GM12878 (cell line): ENCODE measurements around the gene CFHR3. TPM values are rescaled to one million over a fixed set of nuclear protein-coding genes. Genes with fewer than 3 reads are reported as not detected.

Experiments
- ATAC-seq: fragments of 200-7000 bp; cut with Tn5 transposase; 3 replicates; pipeline ENCODE4 v1.9.1; 2020; ENCODE audit warnings: mild to moderate bottlenecking, moderate library complexity
- BruUV-seq: library from RNA; stranded (reverse); fragments of 400-500 nt; replicated peaks from 2 replicates; lab custom pipeline; 2021; lab: Mats Ljungman, UMichigan
- CTCF ChIA-PET: fragments of 300-600 bp; sonication (Branson Sonifier 250); formaldehyde crosslinking; extraction: SDS; loops from one replicate; lab custom pipeline; 2021; ENCODE audit warnings: inconsistent platforms; lab: Yijun Ruan, JAX
- POLR2A ChIA-PET: fragments of 350-600 bp; formaldehyde crosslinking; extraction: SDS; loops from one replicate; lab custom pipeline; 2021; ENCODE audit warnings: inconsistent platforms; lab: Charles Lee
- RAD21 ChIA-PET: fragments of 300-600 bp; sonication (Branson Sonifier 250); formaldehyde crosslinking; loops from one replicate; lab custom pipeline; 2023; ENCODE audit warnings: antibody characterized with exemption; ENCODE audit not compliant: unreplicated experiment; lab: Charles Lee
- SMC1A ChIA-PET: fragments of 300-600 bp; sonication (Branson Sonifier 250); formaldehyde crosslinking; loops from one replicate; lab custom pipeline; 2023; ENCODE audit not compliant: unreplicated experiment, uncharacterized antibody; lab: Charles Lee
- DNase-seq: peaks from one replicate; pipeline ENCODE4 v3.0.0-alpha.2; 2011; ENCODE audit warnings: low read depth, low spot score
- FAIRE-seq: peaks from 3 replicates; lab custom pipeline; 2011; peaks lifted over from hg19 to GRCh38; lab: Jason Lieb, UNC
- H2AFZ ChIP-seq: 2 replicates; pipeline ENCODE4 v1.6.0; 2011; ENCODE audit warnings: low read depth, low read length, control low read depth; ENCODE audit not compliant: control insufficient read depth
- H3K27ac ChIP-seq: 2 replicates; pipeline ENCODE4 v1.5.1; 2011; ENCODE audit warnings: control low read depth; ENCODE audit not compliant: control insufficient read depth, insufficient read depth
- H3K27me3 ChIP-seq, 2 experiments: replicated peaks in 1 of 2; 2 replicates each; pipeline versions ENCODE4 v1.6.0 to v1.6.1; 2011; ENCODE audit warnings: low read length in 1 of 2; ENCODE audit not compliant: control insufficient read depth in 2 of 2, insufficient read depth in 2 of 2
- H3K36me3 ChIP-seq, 2 experiments: 2 replicates each; pipeline ENCODE4 v1.5.1; 2011; ENCODE audit warnings: low read length in 1 of 2; ENCODE audit not compliant: control insufficient read depth in 2 of 2, insufficient read depth in 2 of 2
- H3K4me1 ChIP-seq: 2 replicates; pipeline ENCODE4 v1.6.1; 2011; ENCODE audit warnings: mild to moderate bottlenecking, low read length, moderate library complexity, mixed read lengths; ENCODE audit not compliant: control insufficient read depth, insufficient read depth
- H3K4me2 ChIP-seq: 2 replicates; pipeline ENCODE4 v1.6.0; 2011; ENCODE audit warnings: control low read depth; ENCODE audit not compliant: control insufficient read depth, insufficient read depth
- H3K4me3 ChIP-seq: fragments of 200-600 bp; sonication (generic); 2 replicates; pipeline ENCODE4 v1.5.1; 2016
- H3K79me2 ChIP-seq: 2 replicates; pipeline ENCODE4 v1.6.0; 2011; ENCODE audit warnings: low read length; ENCODE audit not compliant: control insufficient read depth, insufficient read depth
- H3K9ac ChIP-seq: 2 replicates; pipeline ENCODE4 v1.8.0; 2011; ENCODE audit warnings: low read length, control low read depth, mixed read lengths; ENCODE audit not compliant: control insufficient read depth, insufficient read depth
- H3K9me3 ChIP-seq: replicated peaks from 3 replicates; pipeline ENCODE4 v1.5.1; 2011; ENCODE audit warnings: mild to moderate bottlenecking, low read length; ENCODE audit not compliant: control insufficient read depth, insufficient read depth
- H4K20me1 ChIP-seq: 2 replicates; pipeline ENCODE4 v1.6.0; 2011; ENCODE audit not compliant: control insufficient read depth, insufficient read depth
- CBFB ChIP-seq: IDR thresholded peaks from 2 replicates; pipeline ENCODE4 v1.6.1; 2016; ENCODE audit warnings: antibody characterized with exemption, low read depth
- CREM ChIP-seq: IDR thresholded peaks from 2 replicates; pipeline ENCODE4 v1.6.1; 2014; ENCODE audit warnings: antibody characterized with exemption, low read depth
- MYC ChIP-seq: IDR thresholded peaks from 2 replicates; pipeline ENCODE4 v1.6.1; 2011; ENCODE audit warnings: mild to moderate bottlenecking, low read length, moderate library complexity, inconsistent platforms; ENCODE audit not compliant: insufficient read depth, insufficient replicate concordance, insufficient read length, severe bottlenecking
- PML ChIP-seq: IDR thresholded peaks from 2 replicates; pipeline ENCODE4 v1.6.1; 2012; ENCODE audit warnings: low read length, inconsistent platforms
- RB1 ChIP-seq: fragments of 450-650 bp; formaldehyde crosslinking; IDR thresholded peaks from 2 replicates; pipeline ENCODE4 v1.6.1; 2017; ENCODE audit warnings: mild to moderate bottlenecking, borderline replicate concordance
- STAT1 ChIP-seq: fragments of 450-650 bp; conservative IDR thresholded peaks from 2 replicates; pipeline ENCODE4 v1.6.1; 2014; ENCODE audit warnings: antibody characterized with exemption, mild to moderate bottlenecking
- YBX1 ChIP-seq: fragments of 450-650 bp; IDR thresholded peaks from 2 replicates; pipeline ENCODE4 v1.6.1; 2016; ENCODE audit warnings: antibody characterized with exemption
- ZNF207 ChIP-seq: fragments of 450-650 bp; IDR thresholded peaks from 2 replicates; pipeline ENCODE4 v1.6.1; 2014; ENCODE audit warnings: antibody characterized with exemption, mild to moderate bottlenecking, borderline replicate concordance
- ZNF274 ChIP-seq: IDR thresholded peaks from one replicate; pipeline ENCODE4 v1.8.0; 2011; ENCODE audit not compliant: insufficient read length, insufficient read depth
- ZZZ3 ChIP-seq: IDR thresholded peaks from 2 replicates; pipeline ENCODE4 v1.6.1; 2011; ENCODE audit warnings: low read depth; ENCODE audit not compliant: control insufficient read depth, insufficient read length
- in situ Hi-C: fragments of 300-500 bp; cut with MboI; formaldehyde crosslinking; loops from 9 replicates; pipeline ENCODE4 v1.14.3; 2018; ENCODE audit warnings: mixed read lengths
- intact Hi-C: fragments of 100-400 bp; cut with micrococcal nuclease; formaldehyde crosslinking; loops from one replicate; pipeline ENCODE4 v1.14.2; 2022; ENCODE audit not compliant: unreplicated experiment
- polyA plus RNA-seq, 11 experiments: library from polyadenylated mRNA; depleted of rRNA in 4 of 11; unstranded in 6 of 11; stranded (reverse) in 5 of 11; fragments of >200 nt; fragmentation: Nextera tagmentation in 4 of 11; fragmentation: Illumina TruSeq in 1 of 11; extraction: Ambion mirVana in 4 of 11; extraction: Trizol in 1 of 11; gene quantifications; 1 replicate in 1 of 11; 2 replicates in 10 of 11; pipeline versions ENCODE4 v1.2.1 to v1.2.3, GENCODE V29; 2011 to 2016; ENCODE audit warnings: inconsistent platforms in 2 of 11, missing spikeins in 2 of 11, low read depth in 1 of 11
- total RNA-seq, 4 experiments: library from RNA; depleted of rRNA in 3 of 4; stranded (reverse); fragments of >200 nt in 3 of 4; fragmentation: Illumina TruSeq in 1 of 4; extraction: Trizol in 1 of 4; gene quantifications; 2 replicates each; pipeline versions ENCODE4 v1.2.1 to v1.2.3, GENCODE V29; 2013 to 2021
- TF ChIP-seq, protein P1 (sequence below): fragments of 450-650 bp; IDR thresholded peaks from 2 replicates; pipeline ENCODE4 v1.6.1; 2017; ENCODE audit warnings: mild to moderate bottlenecking, moderate library complexity
- TF ChIP-seq, protein P2 (sequence below): fragments of 450-650 bp; formaldehyde crosslinking; IDR thresholded peaks from 2 replicates; pipeline ENCODE4 v1.4.0; 2020; ENCODE audit warnings: mild to moderate bottlenecking, moderate library complexity
- TF ChIP-seq, protein P3 (sequence below): fragments of 450-650 bp; IDR thresholded peaks from 2 replicates; pipeline ENCODE4 v1.6.1; 2017; ENCODE audit warnings: mild to moderate bottlenecking, moderate library complexity

CFHR3 gene
- total and polyA plus RNA-seq, 10 of the 15 experiments (the other 5 are each of a cell fraction or from before 2014, with no cell fraction given), result 0.17 TPM; not detected in 9

DNA sequence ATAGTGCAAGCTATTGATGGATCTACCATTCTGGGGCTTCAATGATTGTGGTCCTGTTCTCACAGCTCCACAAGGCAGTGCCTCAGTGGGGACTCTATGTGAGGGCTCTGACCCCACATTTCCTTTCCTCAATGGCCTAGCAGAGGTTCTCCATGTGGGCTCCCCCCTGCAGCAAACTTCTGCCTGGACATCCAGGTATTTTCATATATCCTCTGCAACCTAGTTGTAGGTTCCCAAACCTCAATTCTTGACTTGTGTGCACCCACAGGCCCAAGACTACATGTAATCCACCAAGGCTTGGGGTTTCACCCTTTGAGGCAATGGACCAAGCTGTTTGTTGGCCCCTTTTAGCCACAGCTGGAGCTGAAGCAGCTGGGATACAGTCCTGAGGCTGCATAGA lies 35.9 kb upstream of the CFHR3 start:
- Histone ChIP-seq H3K4me3 (no peak overlapping the region), H3K27me3 (no peaks in the 10 kb centered on the region), H3K4me1 (no peaks in the 10 kb centered on the region), H3K9me3 (no peaks in the 10 kb centered on the region; the same call in 2 of the 3 replicates), H3K4me2 (no peak overlapping the region), H4K20me1 (no peaks in the 10 kb centered on the region), H3K27ac (no peak overlapping the region), H3K9ac (no peak overlapping the region), H2AFZ (no peak overlapping the region), H3K79me2 (no peaks in the 10 kb centered on the region), H3K36me3 (no peaks in the 10 kb centered on the region)
- in situ Hi-C loops (no loop called here), intact Hi-C loops (no loop called here)
- no peak for ATAC-seq
- TF ChIP-seq ZZZ3 (no peak), ZNF274 (no peak), STAT1 (no peak), YBX1 (no peak), CREM (no peak), MYC (no peak), PML (no peak), CBFB (no peak), ZNF207 (no peak), RB1 (no peak)
- TF ChIP-seq, protein P1, sequence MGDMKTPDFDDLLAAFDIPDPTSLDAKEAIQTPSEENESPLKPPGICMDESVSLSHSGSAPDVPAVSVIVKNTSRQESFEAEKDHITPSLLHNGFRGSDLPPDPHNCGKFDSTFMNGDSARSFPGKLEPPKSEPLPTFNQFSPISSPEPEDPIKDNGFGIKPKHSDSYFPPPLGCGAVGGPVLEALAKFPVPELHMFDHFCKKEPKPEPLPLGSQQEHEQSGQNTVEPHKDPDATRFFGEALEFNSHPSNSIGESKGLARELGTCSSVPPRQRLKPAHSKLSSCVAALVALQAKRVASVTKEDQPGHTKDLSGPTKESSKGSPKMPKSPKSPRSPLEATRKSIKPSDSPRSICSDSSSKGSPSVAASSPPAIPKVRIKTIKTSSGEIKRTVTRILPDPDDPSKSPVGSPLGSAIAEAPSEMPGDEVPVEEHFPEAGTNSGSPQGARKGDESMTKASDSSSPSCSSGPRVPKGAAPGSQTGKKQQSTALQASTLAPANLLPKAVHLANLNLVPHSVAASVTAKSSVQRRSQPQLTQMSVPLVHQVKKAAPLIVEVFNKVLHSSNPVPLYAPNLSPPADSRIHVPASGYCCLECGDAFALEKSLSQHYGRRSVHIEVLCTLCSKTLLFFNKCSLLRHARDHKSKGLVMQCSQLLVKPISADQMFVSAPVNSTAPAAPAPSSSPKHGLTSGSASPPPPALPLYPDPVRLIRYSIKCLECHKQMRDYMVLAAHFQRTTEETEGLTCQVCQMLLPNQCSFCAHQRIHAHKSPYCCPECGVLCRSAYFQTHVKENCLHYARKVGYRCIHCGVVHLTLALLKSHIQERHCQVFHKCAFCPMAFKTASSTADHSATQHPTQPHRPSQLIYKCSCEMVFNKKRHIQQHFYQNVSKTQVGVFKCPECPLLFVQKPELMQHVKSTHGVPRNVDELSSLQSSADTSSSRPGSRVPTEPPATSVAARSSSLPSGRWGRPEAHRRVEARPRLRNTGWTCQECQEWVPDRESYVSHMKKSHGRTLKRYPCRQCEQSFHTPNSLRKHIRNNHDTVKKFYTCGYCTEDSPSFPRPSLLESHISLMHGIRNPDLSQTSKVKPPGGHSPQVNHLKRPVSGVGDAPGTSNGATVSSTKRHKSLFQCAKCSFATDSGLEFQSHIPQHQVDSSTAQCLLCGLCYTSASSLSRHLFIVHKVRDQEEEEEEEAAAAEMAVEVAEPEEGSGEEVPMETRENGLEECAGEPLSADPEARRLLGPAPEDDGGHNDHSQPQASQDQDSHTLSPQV, result no peak
- TF ChIP-seq, protein P2, sequence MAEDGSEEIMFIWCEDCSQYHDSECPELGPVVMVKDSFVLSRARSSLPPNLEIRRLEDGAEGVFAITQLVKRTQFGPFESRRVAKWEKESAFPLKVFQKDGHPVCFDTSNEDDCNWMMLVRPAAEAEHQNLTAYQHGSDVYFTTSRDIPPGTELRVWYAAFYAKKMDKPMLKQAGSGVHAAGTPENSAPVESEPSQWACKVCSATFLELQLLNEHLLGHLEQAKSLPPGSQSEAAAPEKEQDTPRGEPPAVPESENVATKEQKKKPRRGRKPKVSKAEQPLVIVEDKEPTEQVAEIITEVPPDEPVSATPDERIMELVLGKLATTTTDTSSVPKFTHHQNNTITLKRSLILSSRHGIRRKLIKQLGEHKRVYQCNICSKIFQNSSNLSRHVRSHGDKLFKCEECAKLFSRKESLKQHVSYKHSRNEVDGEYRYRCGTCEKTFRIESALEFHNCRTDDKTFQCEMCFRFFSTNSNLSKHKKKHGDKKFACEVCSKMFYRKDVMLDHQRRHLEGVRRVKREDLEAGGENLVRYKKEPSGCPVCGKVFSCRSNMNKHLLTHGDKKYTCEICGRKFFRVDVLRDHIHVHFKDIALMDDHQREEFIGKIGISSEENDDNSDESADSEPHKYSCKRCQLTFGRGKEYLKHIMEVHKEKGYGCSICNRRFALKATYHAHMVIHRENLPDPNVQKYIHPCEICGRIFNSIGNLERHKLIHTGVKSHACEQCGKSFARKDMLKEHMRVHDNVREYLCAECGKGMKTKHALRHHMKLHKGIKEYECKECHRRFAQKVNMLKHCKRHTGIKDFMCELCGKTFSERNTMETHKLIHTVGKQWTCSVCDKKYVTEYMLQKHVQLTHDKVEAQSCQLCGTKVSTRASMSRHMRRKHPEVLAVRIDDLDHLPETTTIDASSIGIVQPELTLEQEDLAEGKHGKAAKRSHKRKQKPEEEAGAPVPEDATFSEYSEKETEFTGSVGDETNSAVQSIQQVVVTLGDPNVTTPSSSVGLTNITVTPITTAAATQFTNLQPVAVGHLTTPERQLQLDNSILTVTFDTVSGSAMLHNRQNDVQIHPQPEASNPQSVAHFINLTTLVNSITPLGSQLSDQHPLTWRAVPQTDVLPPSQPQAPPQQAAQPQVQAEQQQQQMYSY (CRISPR knock-in tag), result no peak
- TF ChIP-seq, protein P3, sequence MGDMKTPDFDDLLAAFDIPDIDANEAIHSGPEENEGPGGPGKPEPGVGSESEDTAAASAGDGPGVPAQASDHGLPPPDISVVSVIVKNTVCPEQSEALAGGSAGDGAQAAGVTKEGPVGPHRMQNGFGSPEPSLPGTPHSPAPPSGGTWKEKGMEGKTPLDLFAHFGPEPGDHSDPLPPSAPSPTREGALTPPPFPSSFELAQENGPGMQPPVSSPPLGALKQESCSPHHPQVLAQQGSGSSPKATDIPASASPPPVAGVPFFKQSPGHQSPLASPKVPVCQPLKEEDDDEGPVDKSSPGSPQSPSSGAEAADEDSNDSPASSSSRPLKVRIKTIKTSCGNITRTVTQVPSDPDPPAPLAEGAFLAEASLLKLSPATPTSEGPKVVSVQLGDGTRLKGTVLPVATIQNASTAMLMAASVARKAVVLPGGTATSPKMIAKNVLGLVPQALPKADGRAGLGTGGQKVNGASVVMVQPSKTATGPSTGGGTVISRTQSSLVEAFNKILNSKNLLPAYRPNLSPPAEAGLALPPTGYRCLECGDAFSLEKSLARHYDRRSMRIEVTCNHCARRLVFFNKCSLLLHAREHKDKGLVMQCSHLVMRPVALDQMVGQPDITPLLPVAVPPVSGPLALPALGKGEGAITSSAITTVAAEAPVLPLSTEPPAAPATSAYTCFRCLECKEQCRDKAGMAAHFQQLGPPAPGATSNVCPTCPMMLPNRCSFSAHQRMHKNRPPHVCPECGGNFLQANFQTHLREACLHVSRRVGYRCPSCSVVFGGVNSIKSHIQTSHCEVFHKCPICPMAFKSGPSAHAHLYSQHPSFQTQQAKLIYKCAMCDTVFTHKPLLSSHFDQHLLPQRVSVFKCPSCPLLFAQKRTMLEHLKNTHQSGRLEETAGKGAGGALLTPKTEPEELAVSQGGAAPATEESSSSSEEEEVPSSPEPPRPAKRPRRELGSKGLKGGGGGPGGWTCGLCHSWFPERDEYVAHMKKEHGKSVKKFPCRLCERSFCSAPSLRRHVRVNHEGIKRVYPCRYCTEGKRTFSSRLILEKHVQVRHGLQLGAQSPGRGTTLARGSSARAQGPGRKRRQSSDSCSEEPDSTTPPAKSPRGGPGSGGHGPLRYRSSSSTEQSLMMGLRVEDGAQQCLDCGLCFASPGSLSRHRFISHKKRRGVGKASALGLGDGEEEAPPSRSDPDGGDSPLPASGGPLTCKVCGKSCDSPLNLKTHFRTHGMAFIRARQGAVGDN, result no peak
- CTCF ChIA-PET, result no interaction called here
- no peak for FAIRE-seq
- RAD21 ChIA-PET, result no interaction called here
- SMC1A ChIA-PET, result no interaction called here
- POLR2A ChIA-PET, result no interaction called here
- no TSS peak for BruUV-seq
- DNase-seq, result no peak
